NK-92 (cell line): ENCODE data around the gene DDX23.

ENCODE experiments used
- DNase-seq: peaks from one replicate; lab custom pipeline; 2025; ENCODE audit not compliant: unreplicated experiment; lab: John Stamatoyannopoulos, UW

The DDX23 gene

GRCh38 chr12:48800971-48801370, 51.0 kb downstream of the DDX23 start:
- no peak for DNase-seq

GRCh38 chr12:48800457-48800856, 51.5 kb downstream of the DDX23 start:
- DNase-seq = no peak

- DNase-seq = no peak
Observed at GRCh38 chr12:48796976-48797375, 55.0 kb downstream of the DDX23 start.

- no peak for DNase-seq
Observed at GRCh38 chr12:48795550-48796455, 56.2 kb downstream of the DDX23 start.

GRCh38 chr12:48794870-48795269, 57.1 kb downstream of the DDX23 start:
- DNase-seq = no peak

GRCh38 chr12:48793696-48794095, 58.3 kb downstream of the DDX23 start:
- DNase-seq = no peak

GRCh38 chr12:48789858-48790326, 62.1 kb downstream of the DDX23 start:
- no peak for DNase-seq

- no peak for DNase-seq
Observed at GRCh38 chr12:48788854-48789775, 62.8 kb downstream of the DDX23 start, which contains the start of gene ADCY6. Gene ADCY6 (minus strand): TSS chr12:48789089. CDS start chr12:48783434, 5,655 bp downstream.

GRCh38 chr12:48788524-48788853, 63.5 kb downstream of the DDX23 start:
- DNase-seq = no peak

- no peak for DNase-seq
Observed at GRCh38 chr12:48787791-48788523, 64.0 kb downstream of the DDX23 start.

GRCh38 chr12:48786591-48787544, 65.1 kb downstream of the DDX23 start:
- no peak for DNase-seq

GRCh38 chr12:48783432-48783831, 68.5 kb downstream of the DDX23 start:
- no peak for DNase-seq

GRCh38 chr12:48782457-48783395, 69.2 kb downstream of the DDX23 start:
- DNase-seq = no peak

- DNase-seq = no peak
Observed at GRCh38 chr12:48781750-48782456, 70.1 kb downstream of the DDX23 start.

GRCh38 chr12:48780381-48781025, 71.5 kb downstream of the DDX23 start:
- no peak for DNase-seq

GRCh38 chr12:48779869-48780268, 72.1 kb downstream of the DDX23 start:
- no peak for DNase-seq
